OCI-LY1 (cell line): ENCODE results near the gene ITGB8.

Experiments used
- H2AFZ ChIP-seq: fragments of 200-600 bp; sonication (generic), shearing (Covaris generic); 2 replicates; pipeline ENCODE4 v1.6.0; 2014; ENCODE audit warnings: antibody characterized with exemption, mild to moderate bottlenecking, low read length
- H3F3A ChIP-seq: fragments of 200-600 bp; sonication (generic), shearing (Covaris generic); 2 replicates; pipeline ENCODE4 v1.6.0; 2014; ENCODE audit warnings: mild to moderate bottlenecking, antibody characterized with exemption, low read length, moderate library complexity; ENCODE audit not compliant: insufficient read depth
- H3K27ac ChIP-seq: fragments of 200-600 bp; sonication (generic); 2 replicates; pipeline ENCODE4 v1.5.1; 2014; ENCODE audit warnings: low read length, mixed run types, mild to moderate bottlenecking, low read depth; ENCODE audit not compliant: poor library complexity, severe bottlenecking
- H3K27me3 ChIP-seq: fragments of 200-600 bp; sonication (generic); 2 replicates; pipeline ENCODE4 v1.6.0; 2014; ENCODE audit warnings: antibody characterized with exemption, mild to moderate bottlenecking, low read length, moderate library complexity; ENCODE audit not compliant: insufficient read depth
- H3K36me3 ChIP-seq: fragments of 200-600 bp; sonication (generic); 2 replicates; pipeline ENCODE4 v1.6.1; 2014; ENCODE audit warnings: mild to moderate bottlenecking, antibody characterized with exemption, low read length, moderate library complexity, mixed read lengths; ENCODE audit not compliant: insufficient read depth
- H3K4me1 ChIP-seq: fragments of 200-600 bp; sonication (generic); 2 replicates; pipeline ENCODE4 v1.5.1; 2014; ENCODE audit warnings: mild to moderate bottlenecking, low read length, moderate library complexity; ENCODE audit not compliant: insufficient read depth, severe bottlenecking
- H3K4me2 ChIP-seq: fragments of 200-600 bp; sonication (generic), shearing (Covaris generic); 2 replicates; pipeline ENCODE4 v1.6.1; 2014; ENCODE audit warnings: low read length
- H3K4me3 ChIP-seq: fragments of 200-600 bp; sonication (generic); 2 replicates; pipeline ENCODE4 v1.5.1; 2014; ENCODE audit warnings: low read length, low read depth, mild to moderate bottlenecking, mixed read lengths; ENCODE audit not compliant: poor library complexity, severe bottlenecking
- H3K79me2 ChIP-seq: fragments of 200-600 bp; shearing (Covaris generic); 2 replicates; pipeline ENCODE4 v1.6.1; 2016; ENCODE audit warnings: mixed run types, low read length, mixed read lengths; ENCODE audit not compliant: insufficient read depth
- H3K9ac ChIP-seq: fragments of 200-600 bp; sonication (generic), shearing (Covaris generic); 2 replicates; pipeline ENCODE4 v1.6.1; 2014; ENCODE audit warnings: mild to moderate bottlenecking, low read length, mixed read lengths
- H3K9me2 ChIP-seq: fragments of 200-600 bp; sonication (generic), shearing (Covaris generic); 2 replicates; pipeline ENCODE4 v1.6.1; 2014; ENCODE audit warnings: low read depth, mild to moderate bottlenecking, low read length, mixed read lengths
- H3K9me3 ChIP-seq: fragments of 200-600 bp; shearing (Covaris generic); 2 replicates; pipeline ENCODE4 v1.6.1; 2014; ENCODE audit warnings: low read length, mixed read lengths
- H4K20me1 ChIP-seq: fragments of 200-600 bp; sonication (generic), shearing (Covaris generic); 2 replicates; pipeline ENCODE4 v1.6.0; 2016; ENCODE audit warnings: mild to moderate bottlenecking, low read length; ENCODE audit not compliant: insufficient read depth
- CTCF ChIP-seq: fragments of 200-600 bp; sonication (generic), shearing (Covaris generic); IDR thresholded peaks from 2 replicates; pipeline ENCODE4 v1.5.1; 2017; ENCODE audit warnings: mild to moderate bottlenecking, antibody characterized with exemption, low read length, moderate library complexity, mixed read lengths
- EZH2 ChIP-seq: fragments of 200-600 bp; sonication (generic), shearing (Covaris generic); IDR thresholded peaks from 2 replicates; pipeline ENCODE4 v1.8.0; 2017; ENCODE audit warnings: borderline replicate concordance, mixed run types, mild to moderate bottlenecking, antibody characterized with exemption, low read length, moderate library complexity, mixed read lengths

The ITGB8 gene

GRCh38 chr7:20358762-20359282, 28.1 kb downstream of the ITGB8 start:
- Histone ChIP-seq H3K4me1 (peaks cover 17% of the 10 kb centered on the region), H3K9me3 (no peaks in the 10 kb centered on the region), H3F3A (no peaks in the 10 kb centered on the region), H2AFZ (no peak overlapping the region), H3K9me2 (no peaks in the 10 kb centered on the region), H3K79me2 (no peaks in the 10 kb centered on the region), H3K9ac (no peak overlapping the region), H3K36me3 (no peaks in the 10 kb centered on the region), H3K4me2 (no peak overlapping the region), H3K27ac (no peak overlapping the region), H3K4me3 (no peak overlapping the region), H4K20me1 (no peaks in the 10 kb centered on the region), H3K27me3 (no peaks in the 10 kb centered on the region)
- TF ChIP-seq CTCF (no peak), EZH2 (no peak)

GRCh38 chr7:20359341-20359963, 28.8 kb downstream of the ITGB8 start:
- Histone ChIP-seq H3K4me3 (no peak overlapping the region), H3K9me2 (no peaks in the 10 kb centered on the region), H2AFZ (no peak overlapping the region), H4K20me1 (no peaks in the 10 kb centered on the region), H3K27me3 (no peaks in the 10 kb centered on the region), H3K4me2 (no peak overlapping the region), H3K4me1 (peaks cover 15% of the 10 kb centered on the region), H3F3A (no peaks in the 10 kb centered on the region), H3K79me2 (no peaks in the 10 kb centered on the region), H3K9me3 (no peaks in the 10 kb centered on the region), H3K9ac (no peak overlapping the region), H3K27ac (no peak overlapping the region), H3K36me3 (peaks cover 6% of the 10 kb centered on the region; the same call in 1 of the 2 replicates)
- no peak for TF ChIP-seq CTCF
- TF ChIP-seq EZH2, result no peak

GRCh38 chr7:20362574-20363253, 32.0 kb downstream of the ITGB8 start:
- no peaks in the 10 kb centered on the region for H4K20me1 ChIP-seq
- H3F3A ChIP-seq, result no peaks in the 10 kb centered on the region
- no peaks in the 10 kb centered on the region for H3K27me3 ChIP-seq
- H3K4me3 ChIP-seq, result no peak overlapping the region
- H3K27ac ChIP-seq, result no peak overlapping the region
- H3K79me2 ChIP-seq, result no peaks in the 10 kb centered on the region
- H3K4me1 ChIP-seq, result no peaks in the 10 kb centered on the region
- no peak overlapping the region for H2AFZ ChIP-seq
- H3K9me3 ChIP-seq, result no peaks in the 10 kb centered on the region
- TF ChIP-seq EZH2 (no peak), CTCF (no peak)
- H3K9ac ChIP-seq, result no peak overlapping the region
- peaks cover 37% of the 10 kb centered on the region for H3K36me3 ChIP-seq
- H3K4me2 ChIP-seq, result no peak overlapping the region
- no peaks in the 10 kb centered on the region for H3K9me2 ChIP-seq
